NAMALWA (cell line): ENCODE measurements around the gene MCM10.
A peak's percentile ranks its signal among the peaks of the same experiment; 100 is the strongest.

Source experiments
- DNase-seq: peaks from one replicate; pipeline ENCODE4 v3.0.0-alpha.2; 2015; ENCODE audit warnings: low spot score

The MCM10 gene

GRCh38 chr10:13165177-13165576 lies 3.8 kb downstream of the MCM10 start:
- no peak for DNase-seq

GRCh38 chr10:13167568-13167967 lies 6.2 kb downstream of the MCM10 start:
- DNase-seq: no peak

GRCh38 chr10:13168781-13169180 lies 7.4 kb downstream of the MCM10 start:
- DNase-seq: no peak

- DNase-seq: no peak
These were observed 12.3 kb downstream of the MCM10 start for GRCh38 chr10:13173616-13174015.

- DNase-seq: no peak
These were observed 19.4 kb downstream of the MCM10 start for GRCh38 chr10:13180788-13181187.

GRCh38 chr10:13182424-13182823 lies 21.1 kb downstream of the MCM10 start:
- no peak for DNase-seq

- DNase-seq: peak; percentile 24
These were observed 22.3 kb downstream of the MCM10 start for GRCh38 chr10:13183625-13184024.

GRCh38 chr10:13184276-13184675 lies 22.9 kb downstream of the MCM10 start:
- no peak for DNase-seq

GRCh38 chr10:13184730-13185514 lies 23.6 kb downstream of the MCM10 start:
- DNase-seq: no peak

- no peak for DNase-seq
These were observed 25.8 kb downstream of the MCM10 start for GRCh38 chr10:13187135-13187534.

- DNase-seq: no peak
These were observed 27.2 kb downstream of the MCM10 start for GRCh38 chr10:13188593-13188992.

- no peak for DNase-seq
These were observed 28.6 kb downstream of the MCM10 start for GRCh38 chr10:13189961-13190360.

- no peak for DNase-seq
These were observed 29.5 kb downstream of the MCM10 start for GRCh38 chr10:13190816-13191215.

GRCh38 chr10:13191362-13191761 lies 30.0 kb downstream of the MCM10 start:
- DNase-seq: no peak

GRCh38 chr10:13193637-13194036 lies 32.3 kb downstream of the MCM10 start:
- DNase-seq: no peak

- no peak for DNase-seq
These were observed 33.7 kb downstream of the MCM10 start for GRCh38 chr10:13195016-13195415.

GRCh38 chr10:13201132-13201531 lies 39.8 kb downstream of the MCM10 start:
- DNase-seq: no peak

- no peak for DNase-seq
These were observed 44.7 kb downstream of the MCM10 start for GRCh38 chr10:13206091-13206490.

- DNase-seq: peak; percentile 36
These were observed 45.4 kb downstream of the MCM10 start for GRCh38 chr10:13206546-13207443.

- DNase-seq: no peak
These were observed 51.8 kb downstream of the MCM10 start for GRCh38 chr10:13213163-13213562.

GRCh38 chr10:13218878-13219277 lies 57.5 kb downstream of the MCM10 start:
- DNase-seq: no peak

GRCh38 chr10:13219685-13220670 lies 58.6 kb downstream of the MCM10 start:
- DNase-seq: peak; percentile 83
